OCI-LY1 (cell line): ENCODE results near the gene IL20.

ENCODE experiments used
- H2AFZ ChIP-seq: fragments of 200-600 bp; sonication (generic), shearing (Covaris generic); 2 replicates; pipeline ENCODE4 v1.6.0; 2014; ENCODE audit warnings: antibody characterized with exemption, mild to moderate bottlenecking, low read length
- H3F3A ChIP-seq: fragments of 200-600 bp; sonication (generic), shearing (Covaris generic); 2 replicates; pipeline ENCODE4 v1.6.0; 2014; ENCODE audit warnings: mild to moderate bottlenecking, antibody characterized with exemption, low read length, moderate library complexity; ENCODE audit not compliant: insufficient read depth
- H3K27ac ChIP-seq: fragments of 200-600 bp; sonication (generic); 2 replicates; pipeline ENCODE4 v1.5.1; 2014; ENCODE audit warnings: low read length, mixed run types, mild to moderate bottlenecking, low read depth; ENCODE audit not compliant: poor library complexity, severe bottlenecking
- H3K27me3 ChIP-seq: fragments of 200-600 bp; sonication (generic); 2 replicates; pipeline ENCODE4 v1.6.0; 2014; ENCODE audit warnings: antibody characterized with exemption, mild to moderate bottlenecking, low read length, moderate library complexity; ENCODE audit not compliant: insufficient read depth
- H3K36me3 ChIP-seq: fragments of 200-600 bp; sonication (generic); 2 replicates; pipeline ENCODE4 v1.6.1; 2014; ENCODE audit warnings: mild to moderate bottlenecking, antibody characterized with exemption, low read length, moderate library complexity, mixed read lengths; ENCODE audit not compliant: insufficient read depth
- H3K4me1 ChIP-seq: fragments of 200-600 bp; sonication (generic); 2 replicates; pipeline ENCODE4 v1.5.1; 2014; ENCODE audit warnings: mild to moderate bottlenecking, low read length, moderate library complexity; ENCODE audit not compliant: insufficient read depth, severe bottlenecking
- H3K4me2 ChIP-seq: fragments of 200-600 bp; sonication (generic), shearing (Covaris generic); 2 replicates; pipeline ENCODE4 v1.6.1; 2014; ENCODE audit warnings: low read length
- H3K4me3 ChIP-seq: fragments of 200-600 bp; sonication (generic); 2 replicates; pipeline ENCODE4 v1.5.1; 2014; ENCODE audit warnings: low read length, low read depth, mild to moderate bottlenecking, mixed read lengths; ENCODE audit not compliant: poor library complexity, severe bottlenecking
- H3K79me2 ChIP-seq: fragments of 200-600 bp; shearing (Covaris generic); 2 replicates; pipeline ENCODE4 v1.6.1; 2016; ENCODE audit warnings: mixed run types, low read length, mixed read lengths; ENCODE audit not compliant: insufficient read depth
- H3K9ac ChIP-seq: fragments of 200-600 bp; sonication (generic), shearing (Covaris generic); 2 replicates; pipeline ENCODE4 v1.6.1; 2014; ENCODE audit warnings: mild to moderate bottlenecking, low read length, mixed read lengths
- H3K9me2 ChIP-seq: fragments of 200-600 bp; sonication (generic), shearing (Covaris generic); 2 replicates; pipeline ENCODE4 v1.6.1; 2014; ENCODE audit warnings: low read depth, mild to moderate bottlenecking, low read length, mixed read lengths
- H3K9me3 ChIP-seq: fragments of 200-600 bp; shearing (Covaris generic); 2 replicates; pipeline ENCODE4 v1.6.1; 2014; ENCODE audit warnings: low read length, mixed read lengths
- H4K20me1 ChIP-seq: fragments of 200-600 bp; sonication (generic), shearing (Covaris generic); 2 replicates; pipeline ENCODE4 v1.6.0; 2016; ENCODE audit warnings: mild to moderate bottlenecking, low read length; ENCODE audit not compliant: insufficient read depth
- EZH2 ChIP-seq: fragments of 200-600 bp; sonication (generic), shearing (Covaris generic); IDR thresholded peaks from 2 replicates; pipeline ENCODE4 v1.8.0; 2017; ENCODE audit warnings: borderline replicate concordance, mixed run types, mild to moderate bottlenecking, antibody characterized with exemption, low read length, moderate library complexity, mixed read lengths
- TF ChIP-seq, protein P1 (sequence below): fragments of 200-600 bp; sonication (generic), shearing (Covaris generic); IDR thresholded peaks from 2 replicates; pipeline ENCODE4 v1.5.1; 2017; ENCODE audit warnings: mild to moderate bottlenecking, antibody characterized with exemption, low read length, moderate library complexity, mixed read lengths

The IL20 gene

DNA sequence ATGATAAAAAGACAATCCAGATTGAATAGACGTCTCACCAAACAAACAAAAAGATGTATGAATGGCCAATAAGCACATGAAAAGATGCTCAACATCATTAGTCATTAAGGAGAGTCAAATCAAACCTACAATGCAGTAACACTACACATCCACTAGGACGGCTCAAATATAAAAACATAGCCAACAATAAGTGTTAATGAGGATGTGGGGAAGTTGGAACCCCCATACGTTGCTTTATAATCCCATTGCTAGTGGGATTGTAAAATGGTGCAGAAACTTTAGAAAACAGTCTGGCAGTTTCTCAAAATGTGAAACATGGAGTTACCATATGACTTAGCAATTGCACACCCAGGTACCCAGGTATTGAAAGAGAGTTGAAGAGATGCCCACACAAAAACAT, 17.1 kb downstream of the IL20 start:
- no peaks in the 10 kb centered on the region for H4K20me1 ChIP-seq
- H3K36me3 ChIP-seq, result no peaks in the 10 kb centered on the region
- H3K4me2 ChIP-seq, result no peak overlapping the region
- peaks cover 8% of the 10 kb centered on the region for H3K9me3 ChIP-seq
- H3K79me2 ChIP-seq, result no peaks in the 10 kb centered on the region
- no peak overlapping the region for H3K9ac ChIP-seq
- H3K27me3 ChIP-seq, result no peaks in the 10 kb centered on the region
- H3K27ac ChIP-seq, result no peak overlapping the region
- H3K4me1 ChIP-seq, result no peaks in the 10 kb centered on the region
- no peak overlapping the region for H2AFZ ChIP-seq
- no peaks in the 10 kb centered on the region for H3F3A ChIP-seq
- H3K9me2 ChIP-seq, result no peaks in the 10 kb centered on the region
- no peak for TF ChIP-seq EZH2
- TF ChIP-seq, protein P1, sequence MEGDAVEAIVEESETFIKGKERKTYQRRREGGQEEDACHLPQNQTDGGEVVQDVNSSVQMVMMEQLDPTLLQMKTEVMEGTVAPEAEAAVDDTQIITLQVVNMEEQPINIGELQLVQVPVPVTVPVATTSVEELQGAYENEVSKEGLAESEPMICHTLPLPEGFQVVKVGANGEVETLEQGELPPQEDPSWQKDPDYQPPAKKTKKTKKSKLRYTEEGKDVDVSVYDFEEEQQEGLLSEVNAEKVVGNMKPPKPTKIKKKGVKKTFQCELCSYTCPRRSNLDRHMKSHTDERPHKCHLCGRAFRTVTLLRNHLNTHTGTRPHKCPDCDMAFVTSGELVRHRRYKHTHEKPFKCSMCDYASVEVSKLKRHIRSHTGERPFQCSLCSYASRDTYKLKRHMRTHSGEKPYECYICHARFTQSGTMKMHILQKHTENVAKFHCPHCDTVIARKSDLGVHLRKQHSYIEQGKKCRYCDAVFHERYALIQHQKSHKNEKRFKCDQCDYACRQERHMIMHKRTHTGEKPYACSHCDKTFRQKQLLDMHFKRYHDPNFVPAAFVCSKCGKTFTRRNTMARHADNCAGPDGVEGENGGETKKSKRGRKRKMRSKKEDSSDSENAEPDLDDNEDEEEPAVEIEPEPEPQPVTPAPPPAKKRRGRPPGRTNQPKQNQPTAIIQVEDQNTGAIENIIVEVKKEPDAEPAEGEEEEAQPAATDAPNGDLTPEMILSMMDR, result peak; percentile 29; the same call in 1 of the 2 replicates
- H3K4me3 ChIP-seq, result no peak overlapping the region

DNA sequence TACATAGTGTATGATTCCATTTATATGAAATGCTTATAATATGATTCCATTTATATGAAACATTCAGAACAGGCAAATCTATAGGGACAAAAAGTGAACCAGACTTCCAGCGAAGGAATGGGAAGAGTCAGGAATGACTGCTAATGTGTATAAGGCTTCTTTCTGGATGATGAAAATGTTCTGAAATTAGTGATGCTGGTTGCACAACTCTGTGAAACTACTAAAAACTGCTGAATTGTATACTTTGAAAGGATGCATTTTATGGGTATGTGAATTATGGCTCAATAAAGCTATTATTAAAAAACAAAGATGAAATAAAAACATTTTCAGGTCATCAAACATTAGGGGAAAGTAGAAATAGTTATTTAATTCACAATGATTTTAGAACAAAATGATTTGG, 17.7 kb downstream of the IL20 start:
- Histone ChIP-seq H3K9me2 (no peaks in the 10 kb centered on the region), H3F3A (no peaks in the 10 kb centered on the region), H3K27ac (no peak overlapping the region), H3K9me3 (peaks cover 8% of the 10 kb centered on the region), H3K4me2 (no peak overlapping the region), H3K9ac (no peak overlapping the region), H3K79me2 (no peaks in the 10 kb centered on the region), H4K20me1 (no peaks in the 10 kb centered on the region), H3K4me1 (no peaks in the 10 kb centered on the region), H3K27me3 (no peaks in the 10 kb centered on the region), H3K4me3 (no peak overlapping the region), H2AFZ (no peak overlapping the region), H3K36me3 (no peaks in the 10 kb centered on the region)
- TF ChIP-seq, protein P1, result no peak
- no peak for TF ChIP-seq EZH2

DNA sequence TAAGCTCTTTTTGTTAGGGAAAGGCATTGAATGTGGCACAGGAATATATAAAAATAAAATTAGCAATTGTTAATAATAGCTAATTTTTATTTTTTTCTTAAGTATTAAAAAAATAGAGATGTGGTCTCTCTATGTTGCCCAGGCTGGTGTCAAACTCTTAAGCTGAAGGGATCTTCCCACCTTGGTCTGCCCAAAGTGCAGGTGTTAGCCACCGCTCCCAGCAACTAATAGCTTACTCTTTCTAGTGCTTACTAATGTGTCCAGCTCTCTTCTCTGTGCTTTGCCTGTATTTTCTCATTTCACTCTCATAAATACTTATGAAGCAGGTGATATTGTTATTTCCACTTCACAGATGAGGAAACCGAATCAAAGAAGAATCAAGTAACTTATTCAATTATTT, 18.5 kb downstream of the IL20 start:
- H3K27me3 ChIP-seq, result no peaks in the 10 kb centered on the region
- no peak overlapping the region for H3K4me2 ChIP-seq

More for the DNA sequence above, 18.5 kb downstream of the IL20 start:
- Histone ChIP-seq H3K4me1 (no peaks in the 10 kb centered on the region), H3K4me3 (no peak overlapping the region), H3K9me2 (no peaks in the 10 kb centered on the region), H3F3A (no peaks in the 10 kb centered on the region), H3K27ac (no peak overlapping the region), H3K36me3 (no peaks in the 10 kb centered on the region), H3K79me2 (no peaks in the 10 kb centered on the region), H4K20me1 (no peaks in the 10 kb centered on the region), H3K9me3 (0 out of 2 replicates have a peak, but pooled peaks cover 3% of the 10 kb centered on the region), H3K9ac (no peak overlapping the region), H2AFZ (no peak overlapping the region)
- TF ChIP-seq, protein P1, result no peak
- no peak for TF ChIP-seq EZH2
